IPS-NIHi7 (cell line): ENCODE data around the gene TAS2R14.

Experiments
- DNase-seq: peaks from one replicate; pipeline ENCODE4 v3.0.0; 2012; ENCODE audit warnings: mixed read lengths; ENCODE audit errors: extremely low spot score

The TAS2R14 gene

GRCh38 chr12:10909462-10909861 is 29.6 kb downstream of the TAS2R14 start, which contains the start of gene TAS2R13:
Gene TAS2R13 (minus strand): TSS chr12:10909562. CDS start chr12:10909298, 264 bp downstream.
- DNase-seq = no peak

- no peak for DNase-seq
Measured at GRCh38 chr12:10904686-10905085, 34.4 kb downstream of the TAS2R14 start.

GRCh38 chr12:10901427-10901826 is 37.6 kb downstream of the TAS2R14 start:
- DNase-seq = no peak

- DNase-seq = no peak
Measured at GRCh38 chr12:10900972-10901371, 38.1 kb downstream of the TAS2R14 start.

GRCh38 chr12:10900530-10900929 is 38.5 kb downstream of the TAS2R14 start:
- DNase-seq = no peak

- DNase-seq = no peak
Measured at GRCh38 chr12:10896854-10897253, 42.2 kb downstream of the TAS2R14 start.

GRCh38 chr12:10891937-10892336 is 47.1 kb downstream of the TAS2R14 start:
- no peak for DNase-seq

GRCh38 chr12:10889226-10889625 is 49.8 kb downstream of the TAS2R14 start:
- no peak for DNase-seq
